H1 (cell line): Measurements from ENCODE around the gene CNIH4. TPM values are rescaled to one million over a fixed set of nuclear protein-coding genes. Genes with fewer than 3 reads are reported as not detected.
"Not testable (repeated sequence)": the region's sequence is repeated elsewhere in the genome, so short reads cannot be mapped to it uniquely, and the experiment has no call there.

Source experiments
- CTCF ChIA-PET: fragments of 300-600 bp; sonication (Branson Sonifier 250); formaldehyde crosslinking; loops from one replicate; lab custom pipeline; 2021; ENCODE audit not compliant: partially characterized antibody; lab: Charles Lee
- POLR2A ChIA-PET: fragments of 300-600 bp; sonication (Branson Sonifier 250); formaldehyde crosslinking; loops from one replicate; lab custom pipeline; 2021; ENCODE audit warnings: inconsistent platforms; ENCODE audit not compliant: partially characterized antibody; lab: Charles Lee
- DNase-seq, 2 experiments: peaks; one replicate each; pipeline versions ENCODE4 v3.0.0 to v3.0.0-alpha.2; 2010 to 2022; ENCODE audit warnings: low spot score in 2 of 2, low read depth in 1 of 2, mixed read lengths in 1 of 2
- FAIRE-seq: peaks from 2 replicates; lab custom pipeline; 2011; peaks lifted over from hg19 to GRCh38; lab: Jason Lieb, UNC
- H2AFZ ChIP-seq: 2 replicates; pipeline ENCODE4 v1.8.1; 2012; ENCODE audit warnings: low read length, inconsistent platforms
- H2AK5ac ChIP-seq: 2 replicates; pipeline ENCODE4 v1.6.1; 2013; ENCODE audit warnings: low read depth, low read length
- H2BK120ac ChIP-seq: replicated peaks from 2 replicates; pipeline ENCODE3; 2013; ENCODE audit warnings: low read depth, low read length, inconsistent platforms
- H2BK12ac ChIP-seq: 2 replicates; pipeline ENCODE4 v1.6.1; 2013; ENCODE audit warnings: low read depth, low read length
- H2BK15ac ChIP-seq: 2 replicates; pipeline ENCODE4 v1.6.1; 2013; ENCODE audit warnings: low read length
- H2BK20ac ChIP-seq: 2 replicates; pipeline ENCODE4 v1.6.1; 2013; ENCODE audit warnings: low read length
- H2BK5ac ChIP-seq: 2 replicates; pipeline ENCODE4 v1.6.1; 2013; ENCODE audit warnings: low read depth, low read length
- H3K14ac ChIP-seq: 2 replicates; pipeline ENCODE4 v1.6.1; 2013; ENCODE audit warnings: inconsistent platforms; ENCODE audit not compliant: insufficient read length
- H3K18ac ChIP-seq: 2 replicates; pipeline ENCODE4 v1.6.1; 2013; ENCODE audit warnings: low read length; ENCODE audit errors: extremely low read depth
- H3K23ac ChIP-seq: 2 replicates; pipeline ENCODE4 v1.6.1; 2013; ENCODE audit warnings: inconsistent platforms; ENCODE audit not compliant: insufficient read length
- H3K23me2 ChIP-seq: 2 replicates; pipeline ENCODE4 v1.6.1; 2013; ENCODE audit warnings: low read depth, low read length
- H3K27ac ChIP-seq: 2 replicates; pipeline ENCODE4 v1.6.1; 2011; ENCODE audit warnings: low read depth, low read length, inconsistent platforms
- H3K27me3 ChIP-seq, 4 experiments: replicated peaks in 1 of 4; 1 replicate in 1 of 4; 2 replicates in 3 of 4; pipeline versions ENCODE4 v1.6.1 to v1.8.1; 2011 to 2013; ENCODE audit warnings: low read length in 3 of 4, mild to moderate bottlenecking in 3 of 4, inconsistent platforms in 2 of 4, mixed read lengths in 2 of 4, moderate library complexity in 1 of 4; ENCODE audit not compliant: control insufficient read depth in 3 of 4, insufficient read depth in 3 of 4; ENCODE audit errors: extremely low read depth in 1 of 4
- H3K36me3 ChIP-seq, 4 experiments: 2 replicates each; pipeline versions ENCODE4 v1.6.1 to v1.8.1; 2011 to 2013; ENCODE audit warnings: mild to moderate bottlenecking in 4 of 4, low read length in 3 of 4, moderate library complexity in 2 of 4, control low read depth in 1 of 4, inconsistent platforms in 1 of 4; ENCODE audit not compliant: insufficient read depth in 4 of 4, control insufficient read depth in 2 of 4
- H3K4ac ChIP-seq: replicated peaks from 2 replicates; pipeline ENCODE3; 2013; ENCODE audit warnings: low read length, low read depth, mixed read lengths, inconsistent platforms; ENCODE audit not compliant: insufficient read length
- H3K4me1 ChIP-seq, 4 experiments: replicated peaks in 1 of 4; 1 replicate in 1 of 4; 2 replicates in 3 of 4; pipeline versions ENCODE4 v1.6.1 to v1.8.1; 2011 to 2013; ENCODE audit warnings: low read length in 3 of 4, inconsistent platforms in 2 of 4, mixed read lengths in 1 of 4; ENCODE audit not compliant: insufficient read depth in 4 of 4, control insufficient read depth in 3 of 4
- H3K4me2 ChIP-seq, 2 experiments: 2 replicates each; pipeline versions ENCODE4 v1.6.1 to v1.8.1; 2011 to 2013; ENCODE audit warnings: low read depth in 2 of 2, low read length in 2 of 2, control low read depth in 1 of 2, inconsistent platforms in 1 of 2, mild to moderate bottlenecking in 1 of 2; ENCODE audit not compliant: insufficient read depth in 1 of 2
- H3K4me3 ChIP-seq, 4 experiments: fragments of 200-600, 300-600 bp in 1 of 4; sonication (generic), shearing (Covaris generic), sonication (Bioruptor Twin) in 1 of 4; 2 replicates each; pipeline versions ENCODE4 v1.5.1 to v1.8.1; 2011 to 2016; ENCODE audit warnings: low read length in 4 of 4, low read depth in 3 of 4, control low read depth in 2 of 4, inconsistent platforms in 2 of 4, mild to moderate bottlenecking in 2 of 4, mixed read lengths in 1 of 4, moderate library complexity in 1 of 4; ENCODE audit not compliant: insufficient read depth in 2 of 4; ENCODE audit errors: extremely low read depth in 1 of 4
- H3K56ac ChIP-seq: replicated peaks from 2 replicates; pipeline ENCODE3; 2013; ENCODE audit warnings: low read depth, mild to moderate bottlenecking, mixed read lengths, low read length, inconsistent platforms; ENCODE audit not compliant: insufficient read length
- H3K79me1 ChIP-seq: 2 replicates; pipeline ENCODE4 v1.6.1; 2013; ENCODE audit warnings: low read depth, low read length, control low read depth
- H3K79me2 ChIP-seq, 2 experiments: 2 replicates each; pipeline versions ENCODE4 v1.6.1 to v1.8.1; 2012 to 2013; ENCODE audit warnings: low read length in 2 of 2, mild to moderate bottlenecking in 2 of 2, inconsistent platforms in 1 of 2; ENCODE audit not compliant: insufficient read depth in 2 of 2, control insufficient read depth in 1 of 2
- H3K9ac ChIP-seq, 4 experiments: replicated peaks in 1 of 4; 1 replicate in 1 of 4; 2 replicates in 3 of 4; pipeline versions ENCODE4 v1.6.1 to v1.8.1; 2011 to 2013; ENCODE audit warnings: low read depth in 3 of 4, low read length in 3 of 4, control low read depth in 2 of 4, mild to moderate bottlenecking in 2 of 4, moderate library complexity in 2 of 4, inconsistent platforms in 1 of 4; ENCODE audit errors: extremely low read depth in 1 of 4
- H3K9me3 ChIP-seq, 2 experiments: 2 replicates each; pipeline versions ENCODE4 v1.6.1 to v1.8.1; 2012 to 2013; ENCODE audit warnings: mild to moderate bottlenecking in 2 of 2, moderate library complexity in 2 of 2, control low read depth in 1 of 2, inconsistent platforms in 1 of 2, low read depth in 1 of 2, low read length in 1 of 2, mixed read lengths in 1 of 2; ENCODE audit not compliant: insufficient read depth in 2 of 2
- H4K20me1 ChIP-seq, 2 experiments: replicated peaks in 1 of 2; 2 replicates each; pipeline versions ENCODE3 to v1.8.1; 2011 to 2013; ENCODE audit warnings: inconsistent platforms in 2 of 2, low read length in 2 of 2, mild to moderate bottlenecking in 1 of 2; ENCODE audit not compliant: insufficient read depth in 2 of 2, control insufficient read depth in 1 of 2
- H4K5ac ChIP-seq: 2 replicates; pipeline ENCODE4 v1.6.1; 2013; ENCODE audit warnings: low read length, low read depth, mixed read lengths, inconsistent platforms; ENCODE audit not compliant: insufficient read length
- H4K8ac ChIP-seq: 2 replicates; pipeline ENCODE4 v1.8.0; 2013; ENCODE audit warnings: mild to moderate bottlenecking, moderate library complexity, low read length, inconsistent platforms; ENCODE audit not compliant: insufficient read depth; ENCODE audit errors: extremely low read depth
- H4K91ac ChIP-seq: replicated peaks from 2 replicates; pipeline ENCODE3; 2013; ENCODE audit warnings: low read length, mixed read lengths, inconsistent platforms; ENCODE audit not compliant: insufficient read length
- MAFK ChIP-seq: IDR thresholded peaks from 2 replicates; pipeline ENCODE4 v1.6.1; 2012; ENCODE audit warnings: low read depth, mild to moderate bottlenecking, improper control_type of control experiment, low read length
- WGBS, 2 experiments: shearing (Covaris generic) in 1 of 2; methylation state at CpG; one replicate each; pipeline versions ENCODE4 v1.1.6 to v1.1.7; 2013 to 2015; ENCODE audit warnings: low lambda C conversion rate in 2 of 2, mixed read lengths in 2 of 2, inconsistent platforms in 1 of 2, low coverage in 1 of 2, missing lambda C conversion rate in 1 of 2; ENCODE audit not compliant: insufficient replicate concordance in 2 of 2, insufficient coverage in 1 of 2, insufficient read length in 1 of 2; ENCODE audit errors: extremely low coverage in 1 of 2, missing lambda C conversion rate in 1 of 2; 5-methylcytosine and 5-hydroxymethylcytosine counted together
- microRNA-seq, 2 experiments: library from miRNA; unstranded; fragments of <30 nt; microRNA quantifications; one replicate each; pipeline versions ENCODE4 to v1.2.0, GENCODE V29; 2016 to 2020; ENCODE audit warnings: borderline microRNAs expressed in 2 of 2, borderline number of aligned reads in 2 of 2, borderline replicate concordance in 1 of 2
- polyA plus RNA-seq, 7 experiments: library from polyadenylated mRNA; depleted of rRNA in 3 of 7; stranded (reverse) in 5 of 7; unstranded in 2 of 7; fragments of >200 nt in 5 of 7; fragments of 200-250 nt in 2 of 7; gene quantifications; 1 replicate in 5 of 7; 2 replicates in 1 of 7; 4 replicates in 1 of 7; pipeline versions ENCODE4 v1.2.1 to v1.2.3, GENCODE V29; 2011 to 2013; ENCODE audit warnings: missing spikeins in 2 of 7, mixed read lengths in 2 of 7
- small RNA-seq: library from polyadenylated mRNA; stranded (forward); fragments of <200 nt; extraction: miRNeasy Mini kit (QIAGEN cat#:217004); gene quantifications from one replicate; pipeline ENCODE3, GENCODE V24; 2013; ENCODE audit not compliant: insufficient read depth
- total RNA-seq: library from RNA; stranded (reverse); fragmentation: NEBNext Ultra II Directional; extraction: Animal tissue kit (Norgen Biotek cat#: 25700); gene quantifications from 2 replicates; pipeline ENCODE4 v1.2.1, GENCODE V29; 2021

CNIH4 gene
- total and polyA plus RNA-seq, 2 of the 8 experiments (the other 6 are each of a cell fraction or from before 2014, with no cell fraction given), result 76.2 to 151 TPM

DNA sequence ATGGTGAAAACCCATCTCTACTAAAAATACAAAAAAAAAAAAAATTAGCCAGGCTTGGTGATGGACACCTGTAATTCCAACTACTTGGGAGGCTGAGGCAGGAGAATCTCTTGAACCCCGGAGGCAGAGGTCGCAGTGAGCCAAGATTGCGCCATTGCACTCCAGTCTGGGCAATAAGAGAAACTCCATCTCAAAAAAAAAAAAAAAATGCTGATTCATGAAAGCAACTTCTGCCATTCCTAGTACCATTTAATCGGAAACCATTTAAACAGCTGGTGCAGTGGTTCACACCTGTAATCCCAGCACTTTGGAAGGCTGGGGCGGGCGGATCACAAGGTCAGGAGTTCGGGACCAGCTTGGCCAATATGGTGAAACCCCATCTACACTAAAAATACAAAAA is 72.0 kb downstream of the CNIH4 start:
- H3K23me2 ChIP-seq, H2BK20ac ChIP-seq, H4K8ac ChIP-seq, H3K4ac ChIP-seq, H3K27ac ChIP-seq, H3K4me3 ChIP-seq, H3K4me2 ChIP-seq, H3K4me1 ChIP-seq, H2AK5ac ChIP-seq, H3K14ac ChIP-seq, H3K18ac ChIP-seq, H4K91ac ChIP-seq, H2AFZ ChIP-seq, DNase-seq, FAIRE-seq, H3K9ac ChIP-seq, H2BK15ac ChIP-seq, H3K27me3 ChIP-seq, H3K79me1 ChIP-seq, H2BK12ac ChIP-seq, H2BK120ac ChIP-seq, H3K23ac ChIP-seq, H3K9me3 ChIP-seq, H2BK5ac ChIP-seq, H4K5ac ChIP-seq: not testable (repeated sequence)
- peaks cover 16 to 18% of the 10 kb centered on the region in 2 experiments for H4K20me1 ChIP-seq
- ChIA-PET CTCF (interaction anchor here (0.6 to 1.2 kb wide), 3 partner anchors 12 to 28 kb away, joined by 4 to 5 read pairs (median 4); no protein-coding TSS in a partner anchor), POLR2A (interaction anchor here (0.6 to 1.4 kb wide), 5 partner anchors 10 to 213 kb away, joined by 3 to 7 read pairs (median 4); no protein-coding TSS in a partner anchor)
- WGBS, 2 experiments, result 96% methylated on average over 7 of the region's 7 CpGs; no CpG with 5 or more reads in 1 of the 2 experiments
- peaks cover 2 to 77% (median 38%) of the 10 kb centered on the region in 4 experiments for H3K36me3 ChIP-seq
- TF ChIP-seq MAFK, result peak; percentile 8; the same call in 1 of the 2 replicates
- TF ChIP-seq, all 59 proteins: peak for 1; not testable (repeated sequence) for 58
- peaks cover 14 to 60% of the 10 kb centered on the region in 2 experiments for H3K79me2 ChIP-seq
- not testable (repeated sequence) for H3K56ac ChIP-seq

Small RNA genes within 50 kb of the gene (microRNA-seq; reads per million reads assigned to microRNA genes)
- 0.23 to 1.0 reads per million in 2 experiments for gene MIR4742

Small RNA genes within 50 kb of the gene (small RNA-seq; reads per million reads assigned to genes)
- gene MIR4742, result 4.5 reads per million, percentile 57 among the genes with 10 or more reads in this experiment

Other genes with a start within 250 kb of the CNIH4 start
- gene FBXO28, start 242.8 kb upstream of the CNIH4 start, total RNA-seq, result 37.0 and 42.5 TPM in 2 replicates
- 8.6 and 10.3 TPM in 2 replicates for gene FBXO28, start 242.8 kb upstream of the CNIH4 start, polyA plus RNA-seq (2011; rRNA removed)
- gene DEGS1, start 173.6 kb upstream of the CNIH4 start, total RNA-seq, result 46.1 TPM in 2 replicates
- gene DEGS1, start 173.6 kb upstream of the CNIH4 start, polyA plus RNA-seq (2011; rRNA removed), result 60.1 and 114 TPM in 2 replicates
- gene NVL, start 26.7 kb upstream of the CNIH4 start, total RNA-seq, result 42.4 and 45.8 TPM in 2 replicates
- 15.1 and 22.7 TPM in 2 replicates for gene NVL, start 26.7 kb upstream of the CNIH4 start, polyA plus RNA-seq (2011; rRNA removed)
- 65.5 and 72.5 TPM in 2 replicates for gene WDR26, start 77.9 kb downstream of the CNIH4 start, total RNA-seq
- gene WDR26, start 77.9 kb downstream of the CNIH4 start, polyA plus RNA-seq (2011; rRNA removed), result 14.7 and 18.0 TPM in 2 replicates